CD4-positive, alpha-beta T cell treated with Interleukin-6 for 4 hours (primary cell): ENCODE data around the gene SCART1.
"Not testable (repeated sequence)": the region's sequence is repeated elsewhere in the genome, so short reads cannot be mapped to it uniquely, and the experiment has no call there.

Experiments
- DNase-seq: peaks from one replicate; pipeline ENCODE4 v3.0.0-alpha.2; 2020; ENCODE audit warnings: mixed read lengths

SCART1 gene

DNA sequence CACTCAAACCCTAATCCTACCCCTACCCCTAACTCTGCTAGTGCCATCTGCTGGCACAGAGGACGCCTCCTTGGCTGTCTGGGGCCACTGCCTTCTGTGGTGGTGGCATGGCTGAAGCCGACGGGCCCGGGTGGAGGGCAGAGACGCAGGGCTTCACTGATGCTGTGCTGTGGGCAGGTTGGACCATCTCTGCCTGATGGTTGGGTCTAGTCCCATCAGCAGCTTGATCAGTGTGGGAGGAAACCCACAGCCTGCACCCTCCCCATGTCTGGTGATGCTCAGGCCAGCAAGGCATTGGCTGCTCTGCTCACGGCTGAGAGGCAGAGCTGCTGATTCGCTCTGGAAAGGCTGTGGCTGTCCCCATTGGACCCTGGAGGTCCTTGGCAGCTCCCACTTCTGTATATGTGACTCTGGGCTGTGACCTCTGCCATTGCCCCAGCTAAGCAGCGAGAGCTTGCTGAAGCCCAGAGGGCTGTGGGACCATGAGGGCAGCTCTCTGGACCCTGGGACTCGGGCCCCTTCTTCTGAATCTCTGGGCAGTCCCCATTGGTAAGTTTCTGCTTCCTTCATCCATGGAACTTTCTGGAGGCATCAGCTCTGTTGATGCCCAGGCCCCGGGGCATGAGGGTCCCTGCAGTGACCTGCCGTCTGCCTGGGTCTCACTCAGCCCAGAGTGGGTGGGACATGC lies at the start of gene SCART1:
SCART1 (plus strand) TSS at position 430 of the 688 bp plus-strand sequence; CDS start at position 483, 53 bp downstream.
- no peak for DNase-seq

- no peak for DNase-seq
These were observed 48.5 kb upstream of the SCART1 start for GRCh38 chr10:133405272-133405671.

- DNase-seq, result no peak
These were observed 47.8 kb upstream of the SCART1 start for GRCh38 chr10:133405844-133406527.

GRCh38 chr10:133411523-133412380 lies 42.0 kb upstream of the SCART1 start:
- no peak for DNase-seq

DNA sequence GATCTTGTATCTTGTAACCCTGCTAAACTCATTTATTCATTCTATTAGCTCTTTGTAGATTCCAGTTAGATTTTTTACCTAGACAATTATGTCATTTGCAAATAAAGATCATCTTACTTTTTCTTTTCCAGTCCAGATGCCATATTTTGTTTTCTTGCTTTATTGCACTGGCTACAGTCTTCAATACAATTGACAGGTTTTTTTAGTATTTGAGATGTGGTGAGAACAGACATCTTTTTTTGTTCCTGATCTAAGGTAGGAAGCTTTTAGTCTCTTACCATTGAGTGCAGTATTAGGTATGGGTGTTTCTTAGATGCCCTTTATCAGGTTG lies 41.4 kb upstream of the SCART1 start:
- DNase-seq, result no peak

GRCh38 chr10:133414401-133414800 lies 39.3 kb upstream of the SCART1 start:
- DNase-seq, result not testable (repeated sequence)

- no peak for DNase-seq
These were observed 38.0 kb upstream of the SCART1 start for GRCh38 chr10:133415752-133416151.

GRCh38 chr10:133418289-133418993 lies 35.3 kb upstream of the SCART1 start:
- DNase-seq, result no peak

DNA sequence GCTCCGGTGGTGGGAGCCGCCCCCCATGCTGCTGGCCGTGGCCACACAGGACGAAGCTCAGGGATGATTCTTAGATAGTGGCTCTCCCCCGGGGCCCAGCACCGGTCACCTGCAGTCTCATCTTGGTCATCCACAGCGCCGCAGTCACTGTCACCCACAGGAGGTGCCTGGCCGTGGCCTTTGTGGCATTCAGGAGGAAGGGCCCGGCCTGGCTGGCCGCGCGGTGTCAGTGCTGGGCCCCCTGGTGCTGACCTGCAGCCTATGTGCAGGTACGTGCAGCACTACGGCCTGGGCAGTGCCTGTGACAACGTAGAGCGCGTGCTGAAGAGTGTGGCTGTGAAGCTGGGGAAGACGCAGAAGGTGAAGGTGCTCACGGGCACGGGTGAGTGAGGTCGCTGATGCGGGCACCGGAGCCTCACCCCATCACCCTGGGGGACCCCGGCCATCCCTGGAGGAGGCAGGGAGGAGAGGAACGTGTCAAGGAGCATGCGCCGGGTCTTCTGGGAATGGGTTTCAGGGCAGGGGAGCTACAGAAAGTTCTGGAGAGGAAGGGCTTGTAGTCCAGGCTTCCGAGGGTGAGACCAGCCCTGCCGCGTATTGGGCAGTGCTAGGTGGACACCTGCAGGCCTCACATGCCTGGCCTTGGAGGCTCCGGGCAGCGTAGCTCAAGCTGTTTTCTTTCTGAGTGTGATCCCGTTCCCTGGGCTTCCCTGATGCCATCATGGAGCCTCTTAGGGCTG lies 34.4 kb upstream of the SCART1 start:
- DNase-seq, result no peak

DNA sequence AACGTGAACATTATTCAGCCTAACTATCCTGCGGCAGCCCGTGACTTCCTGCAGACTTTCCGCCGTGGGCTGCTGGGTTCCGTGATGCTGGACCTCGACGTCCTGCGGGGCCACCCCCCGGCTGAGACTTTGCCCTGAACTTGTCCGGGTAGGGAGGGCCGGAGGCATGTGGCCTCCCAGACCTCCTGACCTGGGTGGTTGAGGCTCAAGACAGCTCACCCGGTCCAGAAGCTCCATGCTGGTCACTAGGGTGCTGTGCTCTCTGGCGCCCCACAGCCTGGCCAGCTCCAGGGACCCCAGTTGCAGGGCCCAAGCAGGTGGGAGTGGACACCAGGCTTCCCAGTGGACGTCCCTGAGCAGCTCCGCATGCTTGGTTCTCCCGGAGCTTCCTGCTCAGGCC lies 33.7 kb upstream of the SCART1 start:
- no peak for DNase-seq

- DNase-seq, result no peak
These were observed 33.2 kb upstream of the SCART1 start for GRCh38 chr10:133420579-133420978.

GRCh38 chr10:133421336-133422222 lies 32.2 kb upstream of the SCART1 start:
- no peak for DNase-seq

- DNase-seq, result no peak
These were observed 31.4 kb upstream of the SCART1 start for GRCh38 chr10:133422223-133422806.

DNA sequence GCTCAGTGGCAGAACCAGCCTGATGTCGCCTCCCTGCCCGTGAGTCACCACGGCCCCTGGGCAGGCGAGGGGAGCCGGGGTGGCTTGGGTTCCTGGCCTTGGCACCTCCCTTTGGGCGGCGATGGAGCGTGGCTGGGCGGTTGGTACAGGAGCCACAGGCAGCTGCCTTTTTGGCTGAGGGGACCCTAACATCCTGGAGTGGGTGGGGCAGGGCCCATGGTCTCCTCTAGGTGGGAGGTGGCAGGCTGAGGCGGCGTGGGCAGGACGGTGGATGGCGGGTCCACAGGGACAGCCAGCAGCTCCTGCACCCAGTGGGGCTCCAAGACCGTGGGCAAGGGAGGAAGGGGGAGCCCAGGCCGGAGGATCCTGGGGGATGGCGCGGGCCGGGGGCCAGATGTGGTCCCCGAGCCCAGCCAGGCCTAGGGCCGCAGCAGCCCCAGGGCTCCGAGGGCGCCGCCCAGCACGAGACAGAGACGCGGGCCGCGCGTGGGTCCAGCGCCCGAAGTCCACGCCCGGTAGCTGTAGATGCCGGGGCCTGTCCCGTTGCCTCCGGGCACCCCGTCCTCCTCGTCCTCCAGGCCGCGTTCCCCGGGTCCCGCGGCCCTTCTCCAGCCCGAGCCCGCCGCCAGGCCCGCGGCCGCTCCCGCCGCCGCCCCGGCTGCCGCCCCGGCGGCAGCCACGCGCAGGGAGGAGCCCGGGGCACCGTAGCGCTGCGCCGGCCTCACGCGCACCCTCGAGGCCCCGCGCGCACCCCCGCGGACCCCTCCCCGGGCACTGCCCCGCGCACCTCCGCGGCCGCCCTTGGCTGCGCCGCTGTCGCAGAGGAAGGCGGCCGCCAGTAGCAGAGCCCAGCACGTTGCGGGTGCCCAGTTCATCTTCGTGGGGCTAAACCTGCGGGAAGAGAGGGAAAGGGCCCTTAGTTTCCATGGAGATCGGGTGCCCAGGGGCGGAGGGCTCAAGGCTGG lies 30.7 kb upstream of the SCART1 start:
- no peak for DNase-seq

- DNase-seq, result not testable (repeated sequence)
These were observed 29.6 kb upstream of the SCART1 start for GRCh38 chr10:133424102-133424501.

- DNase-seq, result not testable (repeated sequence)
These were observed 29.1 kb upstream of the SCART1 start, which contains the start of gene SPRN for GRCh38 chr10:133424601-133425000. Gene SPRN (minus strand): TSS chr10:133424625. CDS start chr10:133423681, 944 bp downstream.

- not testable (repeated sequence) for DNase-seq
These were observed 24.2 kb upstream of the SCART1 start for GRCh38 chr10:133429571-133429970.

DNA sequence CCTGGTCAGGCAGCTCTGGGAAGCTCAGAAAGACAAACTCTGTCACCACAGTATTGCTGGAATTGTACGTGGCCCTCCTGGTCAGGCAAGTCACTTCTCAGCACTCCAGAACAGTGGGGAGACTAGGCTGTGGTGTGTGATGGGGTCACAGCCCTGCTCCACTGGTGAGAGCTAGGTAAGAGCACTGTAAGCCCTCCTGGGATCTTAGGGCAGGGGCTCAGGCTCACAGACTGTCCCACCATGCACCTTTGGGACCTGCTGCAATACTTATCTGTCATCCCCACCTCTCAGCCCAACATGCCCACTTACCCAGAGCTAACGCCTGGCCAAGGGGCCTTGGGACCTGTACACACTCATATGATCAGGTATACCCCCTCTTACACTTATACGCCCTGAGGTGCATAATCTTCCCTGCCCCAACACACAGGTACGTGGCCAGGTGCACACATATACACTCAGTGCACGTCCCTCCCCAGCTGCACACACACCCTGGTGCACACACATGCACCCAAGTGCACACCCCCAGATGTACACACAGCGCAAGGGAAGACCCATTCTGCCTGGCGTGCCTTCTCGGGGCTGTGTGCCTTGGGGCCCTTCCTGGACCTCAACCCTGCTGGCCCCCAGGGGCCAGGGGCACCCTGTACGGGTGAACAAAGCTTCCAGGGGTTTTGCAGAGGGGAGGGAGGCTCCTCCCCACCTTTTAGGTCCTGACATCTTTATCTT lies 21.7 kb upstream of the SCART1 start:
- not testable (repeated sequence) for DNase-seq

DNA sequence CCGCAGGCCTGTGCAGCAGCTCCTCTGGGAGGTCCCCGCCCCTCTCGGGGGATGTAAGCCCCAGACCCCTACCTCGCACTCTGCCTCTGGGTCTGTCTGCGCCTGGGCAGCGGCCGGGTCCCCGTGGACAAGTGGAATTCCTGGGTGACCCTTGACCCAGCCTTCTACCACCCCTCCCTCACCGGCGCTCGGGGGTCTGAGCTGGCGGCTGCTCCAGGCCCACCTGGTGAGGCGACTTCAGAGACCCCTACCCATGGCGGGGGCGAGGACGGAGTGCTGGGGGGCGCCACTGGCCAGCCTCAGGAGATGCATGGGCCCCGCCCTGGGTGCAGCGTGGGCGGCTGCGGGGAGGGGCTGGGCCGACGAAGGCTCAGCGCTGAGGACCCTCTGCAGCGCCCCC lies 21.0 kb upstream of the SCART1 start:
- not testable (repeated sequence) for DNase-seq
